ENCODE data around the gene KRAS. TPM values are rescaled to one million over a fixed set of nuclear protein-coding genes. Genes with fewer than 3 reads are reported as not detected.

Gene KRAS
- total and polyA plus RNA-seq, 2 experiments from 2014 or later, result 14.2 to 44.6 TPM

GRCh38 chr12:25266497-25266896 is 15.8 kb upstream of the KRAS start:
- Histone ChIP-seq H3K79me2 (ENCODE audit: insufficient read depth) (no peaks in the 10 kb centered on the region), H3K4me3 (no peak overlapping the region), H3K36me3 (ENCODE audit: low read depth) (no peaks in the 10 kb centered on the region), H3F3A (ENCODE audit: insufficient read depth) (no peaks in the 10 kb centered on the region), H3K9ac (no peak overlapping the region), H3K4me1 (ENCODE audit: insufficient read depth) (no peaks in the 10 kb centered on the region), H3K9me3 (ENCODE audit: low read depth) (no peaks in the 10 kb centered on the region), H4K20me1 (ENCODE audit: insufficient read depth) (no peaks in the 10 kb centered on the region), H3K27me3 (replicated peaks; ENCODE audit: insufficient read depth) (no peaks in the 10 kb centered on the region), H3K4me2 (ENCODE audit: unreplicated experiment) (no peak overlapping the region), H2AFZ (no peak overlapping the region), H3K9me2 (ENCODE audit: insufficient read depth) (no peaks in the 10 kb centered on the region), H3K27ac (no peak overlapping the region)
- TF ChIP-seq EZH2 (IDR thresholded peaks at IDR 0.05; ENCODE audit: insufficient read depth, poor library complexity, severe bottlenecking) (no peak), EZH2phosphoT487 (IDR thresholded peaks at IDR 0.05; ENCODE audit: insufficient read depth, low read depth) (no peak)
- peak; percentile 26 for DNase-seq
- in situ Hi-C loops (cut with MboI), result no loop called here

- Histone ChIP-seq H3K4me2 (ENCODE audit: unreplicated experiment) (no peak overlapping the region), H3K4me1 (ENCODE audit: insufficient read depth) (no peaks in the 10 kb centered on the region), H3K9me2 (ENCODE audit: insufficient read depth) (no peaks in the 10 kb centered on the region), H3K79me2 (ENCODE audit: insufficient read depth) (no peaks in the 10 kb centered on the region), H3K9me3 (ENCODE audit: low read depth) (no peaks in the 10 kb centered on the region), H2AFZ (no peak overlapping the region), H3K36me3 (ENCODE audit: low read depth) (no peaks in the 10 kb centered on the region), H4K20me1 (ENCODE audit: insufficient read depth) (no peaks in the 10 kb centered on the region), H3K27me3 (replicated peaks; ENCODE audit: insufficient read depth) (no peaks in the 10 kb centered on the region), H3K27ac (no peak overlapping the region), H3K9ac (no peak overlapping the region), H3K4me3 (no peak overlapping the region), H3F3A (ENCODE audit: insufficient read depth) (no peaks in the 10 kb centered on the region)
- TF ChIP-seq EZH2 (IDR thresholded peaks at IDR 0.05; ENCODE audit: insufficient read depth, poor library complexity, severe bottlenecking), result no peak
- TF ChIP-seq EZH2phosphoT487 (IDR thresholded peaks at IDR 0.05; ENCODE audit: insufficient read depth, low read depth), result no peak
- DNase-seq, result no peak
- in situ Hi-C loops (cut with MboI), result no loop called here
- 75 to 81% methylated on average over 1 of the region's 1 CpG for WGBS, 2 experiments (ENCODE audit: low coverage in 1 of 2, low lambda C conversion rate in 2 of 2, missing lambda C conversion rate in 2 of 2)
Measured at GRCh38 chr12:25264862-25265261, 14.1 kb upstream of the KRAS start.

GRCh38 chr12:25264114-25264513 is 13.4 kb upstream of the KRAS start:
- Histone ChIP-seq H2AFZ (no peak overlapping the region), H3K9me3 (ENCODE audit: low read depth) (no peaks in the 10 kb centered on the region), H3K4me2 (ENCODE audit: unreplicated experiment) (no peak overlapping the region), H3K27ac (no peak overlapping the region), H3K27me3 (replicated peaks; ENCODE audit: insufficient read depth) (no peaks in the 10 kb centered on the region), H3K4me1 (ENCODE audit: insufficient read depth) (no peaks in the 10 kb centered on the region), H3K9me2 (ENCODE audit: insufficient read depth) (no peaks in the 10 kb centered on the region), H4K20me1 (ENCODE audit: insufficient read depth) (no peaks in the 10 kb centered on the region), H3K4me3 (no peak overlapping the region), H3F3A (ENCODE audit: insufficient read depth) (no peaks in the 10 kb centered on the region), H3K9ac (no peak overlapping the region), H3K79me2 (ENCODE audit: insufficient read depth) (no peaks in the 10 kb centered on the region), H3K36me3 (ENCODE audit: low read depth) (no peaks in the 10 kb centered on the region)
- TF ChIP-seq EZH2phosphoT487 (IDR thresholded peaks at IDR 0.05; ENCODE audit: insufficient read depth, low read depth) (no peak), EZH2 (IDR thresholded peaks at IDR 0.05; ENCODE audit: insufficient read depth, poor library complexity, severe bottlenecking) (no peak)
- 35 to 37% methylated on average over 1 of the region's 1 CpG for WGBS, 2 experiments (ENCODE audit: low coverage in 1 of 2, low lambda C conversion rate in 2 of 2, missing lambda C conversion rate in 2 of 2)
- in situ Hi-C loops (cut with MboI), result no loop called here
- DNase-seq, result no peak

GRCh38 chr12:25263594-25263993 is 12.9 kb upstream of the KRAS start:
- no peaks in the 10 kb centered on the region for H4K20me1 ChIP-seq (ENCODE audit: insufficient read depth)
- H3K9me3 ChIP-seq (ENCODE audit: low read depth), result no peaks in the 10 kb centered on the region
- no peak overlapping the region for H3K4me3 ChIP-seq
- in situ Hi-C loops (cut with MboI), result no loop called here
- no peak for TF ChIP-seq EZH2phosphoT487 (IDR thresholded peaks at IDR 0.05; ENCODE audit: insufficient read depth, low read depth)
- no peak for TF ChIP-seq EZH2 (IDR thresholded peaks at IDR 0.05; ENCODE audit: insufficient read depth, poor library complexity, severe bottlenecking)
- no peak overlapping the region for H3K4me2 ChIP-seq (ENCODE audit: unreplicated experiment)
- no peak overlapping the region for H3K9ac ChIP-seq
- WGBS, 2 experiments (ENCODE audit: low coverage in 1 of 2, low lambda C conversion rate in 2 of 2, missing lambda C conversion rate in 2 of 2), result 82 to 93% methylated on average over 4 of the region's 4 CpGs
- no peak overlapping the region for H2AFZ ChIP-seq
- no peaks in the 10 kb centered on the region for H3K27me3 ChIP-seq (replicated peaks; ENCODE audit: insufficient read depth)
- H3K27ac ChIP-seq, result no peak overlapping the region
- H3F3A ChIP-seq (ENCODE audit: insufficient read depth), result no peaks in the 10 kb centered on the region
- H3K79me2 ChIP-seq (ENCODE audit: insufficient read depth), result no peaks in the 10 kb centered on the region
- H3K36me3 ChIP-seq (ENCODE audit: low read depth), result no peaks in the 10 kb centered on the region
- no peaks in the 10 kb centered on the region for H3K9me2 ChIP-seq (ENCODE audit: insufficient read depth)
- no peaks in the 10 kb centered on the region for H3K4me1 ChIP-seq (ENCODE audit: insufficient read depth)
- DNase-seq, result no peak

- H3K9me2 ChIP-seq (ENCODE audit: insufficient read depth), result no peaks in the 10 kb centered on the region
- no peaks in the 10 kb centered on the region for H4K20me1 ChIP-seq (ENCODE audit: insufficient read depth)
Measured at GRCh38 chr12:25262389-25263074, 11.8 kb upstream of the KRAS start.

More at GRCh38 chr12:25262389-25263074, 11.8 kb upstream of the KRAS start:
- Histone ChIP-seq H3K79me2 (ENCODE audit: insufficient read depth) (no peaks in the 10 kb centered on the region), H3K4me2 (ENCODE audit: unreplicated experiment) (no peak overlapping the region), H3K4me3 (no peak overlapping the region), H3F3A (ENCODE audit: insufficient read depth) (no peaks in the 10 kb centered on the region), H3K27ac (no peak overlapping the region), H3K36me3 (ENCODE audit: low read depth) (no peaks in the 10 kb centered on the region), H3K9ac (no peak overlapping the region), H3K27me3 (replicated peaks; ENCODE audit: insufficient read depth) (no peaks in the 10 kb centered on the region), H2AFZ (no peak overlapping the region), H3K4me1 (ENCODE audit: insufficient read depth) (no peaks in the 10 kb centered on the region), H3K9me3 (ENCODE audit: low read depth) (no peaks in the 10 kb centered on the region)
- WGBS, 2 experiments (ENCODE audit: low coverage in 1 of 2, low lambda C conversion rate in 2 of 2, missing lambda C conversion rate in 2 of 2), result 82 to 95% methylated on average over 1 of the region's 1 CpG
- no peak for TF ChIP-seq EZH2phosphoT487 (IDR thresholded peaks at IDR 0.05; ENCODE audit: insufficient read depth, low read depth)
- no peak for TF ChIP-seq EZH2 (IDR thresholded peaks at IDR 0.05; ENCODE audit: insufficient read depth, poor library complexity, severe bottlenecking)
- DNase-seq, result no peak
- in situ Hi-C loops (cut with MboI), result no loop called here

Measured in GM23248 (cell line).